Neutrophil (primary cell): ENCODE data around the gene KLF11.
"Not testable (repeated sequence)": the region's sequence is repeated elsewhere in the genome, so short reads cannot be mapped to it uniquely, and the experiment has no call there.

Experiments used
- H3K27ac ChIP-seq: fragments of 200-600 bp; sonication (generic); 2 replicates; pipeline ENCODE4 v1.5.1; 2016; ENCODE audit warnings: mild to moderate bottlenecking, moderate library complexity
- H3K27me3 ChIP-seq: fragments of 200-600 bp; sonication (generic); 2 replicates; pipeline ENCODE4 v1.6.0; 2016; ENCODE audit warnings: mild to moderate bottlenecking
- H3K36me3 ChIP-seq: fragments of 200-600 bp; sonication (generic); 2 replicates; pipeline ENCODE4 v1.5.1; 2017
- H3K4me1 ChIP-seq, 2 experiments: fragments of 200-600 bp in 1 of 2; sonication (generic) in 1 of 2; 1 replicate in 1 of 2; 2 replicates in 1 of 2; pipeline versions ENCODE4 v1.5.1 to v1.6.1; 2013 to 2016; ENCODE audit warnings: low read depth in 1 of 2, low read length in 1 of 2, mild to moderate bottlenecking in 1 of 2, moderate library complexity in 1 of 2; ENCODE audit not compliant: control insufficient read depth in 1 of 2, insufficient read depth in 1 of 2
- H3K4me3 ChIP-seq, 2 experiments: fragments of 200-600 bp in 1 of 2; sonication (generic) in 1 of 2; 1 replicate in 1 of 2; 2 replicates in 1 of 2; pipeline ENCODE4 v1.5.1; 2013 to 2016; ENCODE audit warnings: low read depth in 1 of 2, low read length in 1 of 2, mild to moderate bottlenecking in 1 of 2, moderate library complexity in 1 of 2
- H3K9me3 ChIP-seq: fragments of 200-600 bp; sonication (generic); 2 replicates; pipeline ENCODE4 v1.5.1; 2016
- TF ChIP-seq, protein P1 (sequence below): fragments of 200-600 bp; sonication (generic); IDR thresholded peaks from 2 replicates; pipeline ENCODE4 v1.5.1; 2016; ENCODE audit warnings: antibody characterized with exemption

Gene KLF11

GRCh38 chr2:10030311-10030736, 13.0 kb upstream of the KLF11 start:
- Histone ChIP-seq H3K4me3 (no peak overlapping the region), H3K27me3 (no peaks in the 10 kb centered on the region), H3K9me3 (no peaks in the 10 kb centered on the region), H3K36me3 (no peaks in the 10 kb centered on the region), H3K27ac (no peak overlapping the region), H3K4me1 (peaks cover 5 to 25% of the 10 kb centered on the region in 2 experiments)
- TF ChIP-seq, protein P1, sequence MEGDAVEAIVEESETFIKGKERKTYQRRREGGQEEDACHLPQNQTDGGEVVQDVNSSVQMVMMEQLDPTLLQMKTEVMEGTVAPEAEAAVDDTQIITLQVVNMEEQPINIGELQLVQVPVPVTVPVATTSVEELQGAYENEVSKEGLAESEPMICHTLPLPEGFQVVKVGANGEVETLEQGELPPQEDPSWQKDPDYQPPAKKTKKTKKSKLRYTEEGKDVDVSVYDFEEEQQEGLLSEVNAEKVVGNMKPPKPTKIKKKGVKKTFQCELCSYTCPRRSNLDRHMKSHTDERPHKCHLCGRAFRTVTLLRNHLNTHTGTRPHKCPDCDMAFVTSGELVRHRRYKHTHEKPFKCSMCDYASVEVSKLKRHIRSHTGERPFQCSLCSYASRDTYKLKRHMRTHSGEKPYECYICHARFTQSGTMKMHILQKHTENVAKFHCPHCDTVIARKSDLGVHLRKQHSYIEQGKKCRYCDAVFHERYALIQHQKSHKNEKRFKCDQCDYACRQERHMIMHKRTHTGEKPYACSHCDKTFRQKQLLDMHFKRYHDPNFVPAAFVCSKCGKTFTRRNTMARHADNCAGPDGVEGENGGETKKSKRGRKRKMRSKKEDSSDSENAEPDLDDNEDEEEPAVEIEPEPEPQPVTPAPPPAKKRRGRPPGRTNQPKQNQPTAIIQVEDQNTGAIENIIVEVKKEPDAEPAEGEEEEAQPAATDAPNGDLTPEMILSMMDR: no peak

DNA sequence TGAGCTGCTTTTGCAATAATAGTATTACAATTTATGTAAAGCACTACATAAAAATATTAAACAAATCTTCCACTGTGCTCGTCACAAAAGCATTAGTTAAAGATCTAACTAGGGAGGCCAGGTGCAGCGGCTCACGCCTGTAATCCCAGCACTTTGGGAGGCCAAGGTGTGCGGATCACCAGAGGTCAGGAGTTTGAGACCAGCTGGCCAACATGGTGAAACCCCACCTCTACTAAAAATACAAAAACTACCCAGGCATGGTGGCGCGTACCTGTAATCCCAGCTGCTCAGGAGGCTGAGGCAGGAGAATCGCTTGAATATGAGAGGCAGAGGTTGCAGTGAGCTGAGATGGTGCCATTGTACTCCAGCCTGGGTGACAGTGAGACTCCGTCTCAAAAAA, 12.6 kb upstream of the KLF11 start:
- not testable (repeated sequence) for H3K9me3 ChIP-seq, H3K36me3 ChIP-seq, H3K27me3 ChIP-seq, H3K4me3 ChIP-seq, H3K27ac ChIP-seq
- H3K4me1 ChIP-seq: peaks cover 5 to 25% of the 10 kb centered on the region in 2 experiments

DNA sequence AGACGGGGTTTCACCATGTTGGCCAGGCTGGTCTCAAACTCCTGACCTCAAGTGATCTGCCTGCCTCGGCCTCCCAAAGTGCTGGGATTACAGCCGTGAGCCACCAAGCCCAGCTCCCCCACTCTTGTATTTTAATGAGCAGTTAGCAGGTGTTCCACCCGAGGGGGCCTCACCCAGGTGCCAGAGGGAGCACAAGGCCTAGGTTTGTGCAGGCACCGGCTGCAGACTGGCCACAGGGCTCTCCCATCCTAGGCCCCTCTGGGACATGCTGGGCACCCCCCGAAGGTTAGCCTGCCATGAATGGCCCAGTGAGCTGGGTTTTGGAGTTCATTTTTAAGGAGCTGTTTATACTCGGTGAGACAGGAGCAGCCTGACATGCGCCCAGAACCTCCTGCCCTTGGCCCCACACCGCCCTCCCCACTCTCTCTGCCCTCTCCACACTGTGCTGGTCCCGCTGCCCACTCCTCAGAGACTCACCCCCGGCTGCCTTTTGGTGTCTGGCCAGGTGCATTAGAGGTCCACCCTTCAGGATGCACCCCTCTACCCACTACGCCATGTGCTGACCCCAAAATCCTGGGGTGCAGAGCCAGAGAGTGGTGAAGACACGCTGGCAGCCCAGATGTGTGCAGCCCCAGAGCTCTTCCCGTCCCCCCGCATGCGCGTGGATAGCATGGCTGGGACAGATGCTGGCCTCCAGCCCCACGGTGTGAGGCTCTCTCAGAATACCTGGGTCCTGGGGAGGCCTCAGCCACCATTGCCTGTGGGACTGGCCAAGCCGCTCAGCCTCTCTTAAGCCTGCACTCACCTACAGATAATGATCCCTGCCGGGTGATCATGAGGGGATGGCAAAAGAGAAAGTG, 11.2 kb upstream of the KLF11 start:
- TF ChIP-seq, protein P1: no peak
- peaks cover 5 to 25% of the 10 kb centered on the region in 2 experiments for H3K4me1 ChIP-seq
- peaks cover 10% of the 10 kb centered on the region for H3K27me3 ChIP-seq
- no peaks in the 10 kb centered on the region for H3K9me3 ChIP-seq
- H3K4me3 ChIP-seq: no peak overlapping the region
- no peak overlapping the region for H3K27ac ChIP-seq
- no peaks in the 10 kb centered on the region for H3K36me3 ChIP-seq

DNA sequence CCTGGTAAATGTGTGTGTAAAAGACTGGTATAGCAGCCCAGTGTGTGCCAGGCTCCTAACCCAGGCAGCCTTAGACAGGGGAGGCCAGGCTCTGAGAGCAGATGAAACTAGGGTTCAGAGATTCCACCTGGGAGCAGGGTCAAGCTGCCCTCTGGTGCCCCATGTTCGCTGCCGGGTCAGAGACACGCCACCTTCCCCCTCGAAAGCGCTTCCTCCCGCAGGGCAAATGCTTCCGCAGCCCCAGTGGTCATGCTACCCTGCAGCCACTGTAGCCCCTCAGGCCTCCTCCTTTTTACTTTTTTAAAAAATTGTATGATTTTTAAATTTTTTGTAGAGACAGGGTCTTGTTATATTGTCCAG, 10.6 kb upstream of the KLF11 start:
- Histone ChIP-seq H3K9me3 (no peaks in the 10 kb centered on the region), H3K27me3 (peaks cover 10% of the 10 kb centered on the region), H3K4me1 (peaks cover 5 to 25% of the 10 kb centered on the region in 2 experiments), H3K27ac (no peak overlapping the region), H3K36me3 (no peaks in the 10 kb centered on the region), H3K4me3 (no peak overlapping the region)
- TF ChIP-seq, protein P1: no peak

GRCh38 chr2:10033251-10034006, 9.9 kb upstream of the KLF11 start:
- no peaks in the 10 kb centered on the region for H3K36me3 ChIP-seq

More at GRCh38 chr2:10033251-10034006, 9.9 kb upstream of the KLF11 start:
- Histone ChIP-seq H3K9me3 (no peaks in the 10 kb centered on the region), H3K4me1 (peaks cover 5 to 22% of the 10 kb centered on the region in 2 experiments), H3K27ac (no peak overlapping the region), H3K27me3 (peaks cover 10% of the 10 kb centered on the region), H3K4me3 (no peak overlapping the region)
- TF ChIP-seq, protein P1: no peak
